SU-DHL-6 (cell line): ENCODE data around the gene TNFRSF11A.

Experiments used
- CTCF ChIP-seq: fragments of 200-600 bp; sonication (generic); IDR thresholded peaks from one replicate; pipeline ENCODE4 v1.5.1; 2017; ENCODE audit warnings: antibody characterized with exemption, mild to moderate bottlenecking, low read length, moderate library complexity; ENCODE audit not compliant: insufficient read depth, poor library complexity, severe bottlenecking
- EZH2phosphoT487 ChIP-seq: fragments of 200-600 bp; sonication (generic), shearing (Covaris generic); conservative IDR thresholded peaks from 2 replicates; pipeline ENCODE4 v1.6.1; 2018; ENCODE audit warnings: mild to moderate bottlenecking, antibody characterized with exemption, low read length, moderate library complexity, mixed read lengths

- TF ChIP-seq CTCF (no peak), EZH2phosphoT487 (no peak)
Measured at GRCh38 chr18:62301322-62301721, 23.8 kb upstream of the TNFRSF11A start.
